ENCODE results near the gene RALGPS1. TPM values are rescaled to one million over a fixed set of nuclear protein-coding genes. Genes with fewer than 3 reads are reported as not detected.

RALGPS1 gene
- total and polyA plus RNA-seq, 2 donors (not counting 1 experiment from before 2014, with no cell fraction given), result 2.0 to 5.9 TPM

DNA sequence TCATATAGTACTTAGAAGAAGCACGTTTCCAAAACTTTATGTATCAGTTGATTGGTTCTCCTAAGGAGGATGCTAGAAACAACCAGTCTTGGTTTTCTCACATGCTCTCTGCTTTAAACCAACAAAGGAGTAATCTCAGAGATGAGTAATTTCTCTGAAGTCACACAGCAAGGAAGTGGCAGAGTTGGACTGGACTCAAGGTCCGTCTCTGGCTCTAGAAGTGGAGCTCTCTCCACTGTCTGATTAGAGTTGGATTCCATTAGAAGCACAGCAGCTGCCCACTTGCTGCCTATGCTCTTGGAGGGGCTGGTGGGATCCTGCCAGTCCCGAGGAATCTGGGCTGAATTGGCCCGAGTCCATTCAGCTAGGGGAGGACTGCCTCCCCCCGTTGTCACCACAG lies 21.0 kb downstream of the RALGPS1 start:
- no peak for TF ChIP-seq EZH2 (IDR thresholded peaks at IDR 0.05; ENCODE audit: low read length, missing control alignments)
- TF ChIP-seq, protein P1, sequence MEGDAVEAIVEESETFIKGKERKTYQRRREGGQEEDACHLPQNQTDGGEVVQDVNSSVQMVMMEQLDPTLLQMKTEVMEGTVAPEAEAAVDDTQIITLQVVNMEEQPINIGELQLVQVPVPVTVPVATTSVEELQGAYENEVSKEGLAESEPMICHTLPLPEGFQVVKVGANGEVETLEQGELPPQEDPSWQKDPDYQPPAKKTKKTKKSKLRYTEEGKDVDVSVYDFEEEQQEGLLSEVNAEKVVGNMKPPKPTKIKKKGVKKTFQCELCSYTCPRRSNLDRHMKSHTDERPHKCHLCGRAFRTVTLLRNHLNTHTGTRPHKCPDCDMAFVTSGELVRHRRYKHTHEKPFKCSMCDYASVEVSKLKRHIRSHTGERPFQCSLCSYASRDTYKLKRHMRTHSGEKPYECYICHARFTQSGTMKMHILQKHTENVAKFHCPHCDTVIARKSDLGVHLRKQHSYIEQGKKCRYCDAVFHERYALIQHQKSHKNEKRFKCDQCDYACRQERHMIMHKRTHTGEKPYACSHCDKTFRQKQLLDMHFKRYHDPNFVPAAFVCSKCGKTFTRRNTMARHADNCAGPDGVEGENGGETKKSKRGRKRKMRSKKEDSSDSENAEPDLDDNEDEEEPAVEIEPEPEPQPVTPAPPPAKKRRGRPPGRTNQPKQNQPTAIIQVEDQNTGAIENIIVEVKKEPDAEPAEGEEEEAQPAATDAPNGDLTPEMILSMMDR (conservative IDR thresholded peaks at IDR 0.05 in 1 of 2, IDR thresholded peaks at IDR 0.05 in 1 of 2; ENCODE audit: low read depth in 1 of 2, low read length in 2 of 2), result no peak
- H2AFZ ChIP-seq (ENCODE audit: low read length), result no peak overlapping the region
- no peak overlapping the region for H3K27ac ChIP-seq (ENCODE audit: insufficient read depth, low read length)
- peak in 1 of 2 donors; percentile 27 for DNase-seq (ENCODE audit: low read depth in 2 of 2)
- H3K36me3 ChIP-seq (ENCODE audit: control insufficient read depth, insufficient read depth, low read length), result no peaks in the 10 kb centered on the region
- H3K79me2 ChIP-seq (ENCODE audit: control insufficient read depth, insufficient read depth, low read length), result no peaks in the 10 kb centered on the region
- no peaks in the 10 kb centered on the region for H3K4me1 ChIP-seq (ENCODE audit: control insufficient read depth, extremely low read depth, insufficient read depth, low read length)
- H3K4me2 ChIP-seq (ENCODE audit: extremely low read depth, insufficient read depth, low read length), result no peak overlapping the region
- H3K9me3 ChIP-seq (ENCODE audit: control insufficient read depth, insufficient read depth, low read depth, low read length), result no peaks in the 10 kb centered on the region
- no peaks in the 10 kb centered on the region for H4K20me1 ChIP-seq (ENCODE audit: control insufficient read depth, extremely low read depth, insufficient read depth, low read length)
- no peak overlapping the region for H3K4me3 ChIP-seq (replicated peaks in 1 of 4; ENCODE audit: control extremely low read depth in 1 of 4, insufficient read depth in 1 of 4, low read depth in 3 of 4, low read length in 4 of 4)
- H3K27me3 ChIP-seq (ENCODE audit: control insufficient read depth, insufficient read depth, low read length), result no peaks in the 10 kb centered on the region
- no peak overlapping the region for H3K9ac ChIP-seq (ENCODE audit: insufficient read depth, low read length)

DNA sequence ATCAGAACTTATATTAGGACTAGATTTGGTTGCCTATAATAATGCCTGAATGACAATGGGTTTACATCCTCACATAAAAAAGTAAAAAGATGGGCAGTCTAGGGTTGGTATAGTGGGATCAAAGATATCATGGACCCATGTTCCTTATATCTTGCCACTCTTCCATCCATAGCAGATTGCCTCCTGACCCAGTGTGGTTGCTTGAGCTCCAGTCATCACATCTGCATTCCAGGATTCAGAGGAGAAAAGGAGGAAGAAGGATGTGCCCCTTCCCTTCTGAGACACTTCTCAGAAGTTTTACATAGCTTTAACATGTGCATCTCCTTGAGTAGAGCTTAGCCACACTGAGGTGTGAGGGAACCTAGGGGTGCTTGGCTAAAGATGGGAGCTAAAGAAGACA lies 22.9 kb downstream of the RALGPS1 start:
- Histone ChIP-seq H2AFZ (ENCODE audit: low read length) (no peak overlapping the region), H3K9me3 (ENCODE audit: control insufficient read depth, insufficient read depth, low read depth, low read length) (no peaks in the 10 kb centered on the region), H3K27me3 (ENCODE audit: control insufficient read depth, insufficient read depth, low read length) (no peaks in the 10 kb centered on the region), H3K9ac (ENCODE audit: insufficient read depth, low read length) (no peak overlapping the region), H3K4me2 (ENCODE audit: extremely low read depth, insufficient read depth, low read length) (no peak overlapping the region), H4K20me1 (ENCODE audit: control insufficient read depth, extremely low read depth, insufficient read depth, low read length) (no peaks in the 10 kb centered on the region), H3K36me3 (ENCODE audit: control insufficient read depth, insufficient read depth, low read length) (no peaks in the 10 kb centered on the region), H3K4me1 (ENCODE audit: control insufficient read depth, extremely low read depth, insufficient read depth, low read length) (no peaks in the 10 kb centered on the region), H3K27ac (ENCODE audit: insufficient read depth, low read length) (no peak overlapping the region), H3K4me3 (replicated peaks in 1 of 4; ENCODE audit: control extremely low read depth in 1 of 4, insufficient read depth in 1 of 4, low read depth in 3 of 4, low read length in 4 of 4) (no peak overlapping the region), H3K79me2 (ENCODE audit: control insufficient read depth, insufficient read depth, low read length) (no peaks in the 10 kb centered on the region)
- TF ChIP-seq EZH2 (IDR thresholded peaks at IDR 0.05; ENCODE audit: low read length, missing control alignments), result no peak
- TF ChIP-seq, protein P1 (conservative IDR thresholded peaks at IDR 0.05 in 1 of 2, IDR thresholded peaks at IDR 0.05 in 1 of 2; ENCODE audit: low read depth in 1 of 2, low read length in 2 of 2), result no peak
- DNase-seq (ENCODE audit: low read depth in 2 of 2), result no peak

- no peak overlapping the region for H3K27ac ChIP-seq (ENCODE audit: insufficient read depth, low read length)
- no peak overlapping the region for H3K9ac ChIP-seq (ENCODE audit: insufficient read depth, low read length)
- TF ChIP-seq, protein P1 (conservative IDR thresholded peaks at IDR 0.05 in 1 of 2, IDR thresholded peaks at IDR 0.05 in 1 of 2; ENCODE audit: low read depth in 1 of 2, low read length in 2 of 2), result no peak
- TF ChIP-seq EZH2 (IDR thresholded peaks at IDR 0.05; ENCODE audit: low read length, missing control alignments), result no peak
- H3K79me2 ChIP-seq (ENCODE audit: control insufficient read depth, insufficient read depth, low read length), result no peaks in the 10 kb centered on the region
- no peaks in the 10 kb centered on the region for H3K4me1 ChIP-seq (ENCODE audit: control insufficient read depth, extremely low read depth, insufficient read depth, low read length)
- H3K36me3 ChIP-seq (ENCODE audit: control insufficient read depth, insufficient read depth, low read length), result no peaks in the 10 kb centered on the region
- no peak for DNase-seq (ENCODE audit: low read depth in 2 of 2)
- no peak overlapping the region for H2AFZ ChIP-seq (ENCODE audit: low read length)
- H3K27me3 ChIP-seq (ENCODE audit: control insufficient read depth, insufficient read depth, low read length), result no peaks in the 10 kb centered on the region
- no peaks in the 10 kb centered on the region for H3K9me3 ChIP-seq (ENCODE audit: control insufficient read depth, insufficient read depth, low read depth, low read length)
- H3K4me3 ChIP-seq (replicated peaks in 1 of 4; ENCODE audit: control extremely low read depth in 1 of 4, insufficient read depth in 1 of 4, low read depth in 3 of 4, low read length in 4 of 4), result no peak overlapping the region
- no peak overlapping the region for H3K4me2 ChIP-seq (ENCODE audit: extremely low read depth, insufficient read depth, low read length)
- no peaks in the 10 kb centered on the region for H4K20me1 ChIP-seq (ENCODE audit: control insufficient read depth, extremely low read depth, insufficient read depth, low read length)
Measured at GRCh38 chr9:126938327-126938726, 23.7 kb downstream of the RALGPS1 start.

Measured in fibroblast of lung (primary cell).